K562 (cell line): ENCODE results near the gene SIDT2. TPM values are rescaled to one million over a fixed set of nuclear protein-coding genes. Genes with fewer than 3 reads are reported as not detected.

ENCODE experiments used
- ATF3 ChIP-seq, 2 experiments: fragments of 450-650 bp in 1 of 2; sonication (generic) in 1 of 2; formaldehyde crosslinking in 1 of 2; IDR thresholded peaks in 1 of 2; conservative IDR thresholded peaks in 1 of 2; 2 replicates each; pipeline versions ENCODE4 v1.6.1 to v1.8.1; 2016 to 2023; ENCODE audit warnings: mild to moderate bottlenecking in 2 of 2, moderate library complexity in 2 of 2, inconsistent platforms in 1 of 2, missing genetic modification reagents in 1 of 2
- BCOR ChIP-seq: fragments of 450-650 bp; IDR thresholded peaks from 2 replicates; pipeline ENCODE4 v1.6.1; 2016
- E2F6 ChIP-seq, 2 experiments: IDR thresholded peaks; 2 replicates each; pipeline ENCODE4 v1.6.1; 2011; ENCODE audit warnings: borderline replicate concordance in 1 of 2, control low read depth in 1 of 2, low read depth in 1 of 2, low read length in 1 of 2, mild to moderate bottlenecking in 1 of 2, mixed read lengths in 1 of 2, moderate library complexity in 1 of 2; ENCODE audit not compliant: insufficient read depth in 1 of 2, insufficient read length in 1 of 2, poor library complexity in 1 of 2, severe bottlenecking in 1 of 2; ENCODE audit errors: extremely low read depth in 1 of 2
- JUND ChIP-seq, 2 experiments: IDR thresholded peaks; 2 replicates in 1 of 2; 3 replicates in 1 of 2; pipeline ENCODE4 v1.6.1; 2011; ENCODE audit warnings: borderline replicate concordance in 2 of 2, low read depth in 2 of 2, low read length in 2 of 2, improper control_type of control experiment in 1 of 2, missing biosample characterization in 1 of 2, missing genetic modification characterization in 1 of 2, missing genetic modification reagents in 1 of 2
- MYNN ChIP-seq, 2 experiments: sonication (generic); formaldehyde crosslinking in 1 of 2; IDR thresholded peaks; 2 replicates each; pipeline versions ENCODE4 v1.5.0 to v1.6.1; 2016 to 2020; ENCODE audit warnings: antibody characterized with exemption in 1 of 2, missing genetic modification reagents in 1 of 2
- PCBP1 ChIP-seq: fragments of 200-400 bp; formaldehyde crosslinking; IDR thresholded peaks from 2 replicates; pipeline ENCODE4 v1.6.1; 2018; ENCODE audit warnings: mild to moderate bottlenecking, low read depth, low read length; ENCODE audit not compliant: poor library complexity, severe bottlenecking
- PHF21A ChIP-seq: fragments of 450-650 bp; IDR thresholded peaks from 2 replicates; pipeline ENCODE4 v1.6.1; 2017; ENCODE audit warnings: low read depth, borderline replicate concordance
- POLR2A ChIP-seq: fragments of 450-650 bp; conservative IDR thresholded peaks from 2 replicates; pipeline ENCODE4 v1.6.1; 2016
- RBM15 ChIP-seq: fragments of 200-400 bp; formaldehyde crosslinking; IDR thresholded peaks from 2 replicates; pipeline ENCODE4 v1.6.1; 2018; ENCODE audit warnings: mild to moderate bottlenecking, low read length, moderate library complexity; ENCODE audit not compliant: insufficient read depth
- RBM25 ChIP-seq: fragments of 200-400 bp; formaldehyde crosslinking; IDR thresholded peaks from 2 replicates; pipeline ENCODE4 v1.6.1; 2018; ENCODE audit warnings: low read length, low read depth, moderate library complexity; ENCODE audit not compliant: severe bottlenecking
- RCOR1 ChIP-seq, 2 experiments: IDR thresholded peaks; 2 replicates each; pipeline ENCODE4 v1.6.1; 2012; ENCODE audit warnings: low read depth in 2 of 2, low read length in 2 of 2, borderline replicate concordance in 1 of 2, improper control_type of control experiment in 1 of 2
- RHOXF2B ChIP-seq: fragments of 250-450 bp; sonication (Bioruptor Pico); conservative IDR thresholded peaks from 2 replicates; pipeline ENCODE4 v1.5.1; 2021
- TBL1XR1 ChIP-seq, 2 experiments: IDR thresholded peaks; 2 replicates each; pipeline ENCODE4 v1.6.1; 2012; ENCODE audit warnings: improper control_type of control experiment in 2 of 2, low read length in 2 of 2, mild to moderate bottlenecking in 1 of 2
- TBP ChIP-seq: optimal IDR thresholded peaks from 2 replicates; pipeline ENCODE3; 2011; ENCODE audit warnings: low read depth, low read length, improper control_type of control experiment
- ZBTB1 ChIP-seq: sonication (generic); formaldehyde crosslinking; IDR thresholded peaks from 2 replicates; pipeline ENCODE4 v1.8.1; 2023; ENCODE audit warnings: missing genetic modification reagents, low read depth, mild to moderate bottlenecking, borderline replicate concordance
- ZNF12 ChIP-seq: sonication (generic); formaldehyde crosslinking; IDR thresholded peaks from 2 replicates; pipeline ENCODE4 v1.4.0; 2020; ENCODE audit warnings: mild to moderate bottlenecking, missing genetic modification reagents
- ZNF134 ChIP-seq: fragments of 250-450 bp; sonication (Bioruptor Pico); conservative IDR thresholded peaks from 2 replicates; pipeline ENCODE4 v1.4.0; 2020
- ZNF212 ChIP-seq: fragments of 450-650 bp; formaldehyde crosslinking; IDR thresholded peaks from 2 replicates; pipeline ENCODE4 v1.4.0; 2020; ENCODE audit warnings: mild to moderate bottlenecking
- ZNF311 ChIP-seq: fragments of 250-450 bp; sonication (Bioruptor Pico); IDR thresholded peaks from 2 replicates; pipeline ENCODE4 v1.4.0; 2020; ENCODE audit warnings: mild to moderate bottlenecking, moderate library complexity
- ZNF764 ChIP-seq: fragments of 250-450 bp; sonication (Bioruptor Pico); IDR thresholded peaks from 2 replicates; pipeline ENCODE4 v1.4.0; 2020; ENCODE audit warnings: low read depth, mild to moderate bottlenecking, moderate library complexity
- polyA plus RNA-seq, 8 experiments: library from polyadenylated mRNA; depleted of rRNA in 4 of 8; stranded (reverse) in 5 of 8; unstranded in 3 of 8; fragments of >200 nt; fragmentation: Nextera tagmentation in 2 of 8; fragmentation: Illumina TruSeq in 1 of 8; extraction: Ambion mirVana in 2 of 8; extraction: Trizol in 1 of 8; gene quantifications; 2 replicates each; pipeline versions ENCODE4 v1.2.1 to v1.2.3, GENCODE V29; 2011 to 2014; ENCODE audit warnings: inconsistent platforms in 1 of 8, missing spikeins in 1 of 8
- total RNA-seq, 7 experiments: library from RNA; depleted of rRNA in 6 of 7; stranded (reverse); fragments of >200 nt in 6 of 7; fragmentation: Illumina TruSeq in 2 of 7; extraction: Trizol in 2 of 7; gene quantifications; 2 replicates each; pipeline versions ENCODE4 v1.2.1 to v1.2.3, GENCODE V29; 2011 to 2021; ENCODE audit warnings: low replicate concordance in 1 of 7
- TF ChIP-seq, protein P1 (sequence below): fragments of 250-450 bp; sonication (Bioruptor Pico); IDR thresholded peaks from 2 replicates; pipeline ENCODE4 v1.8.0; 2021; ENCODE audit warnings: borderline replicate concordance, mild to moderate bottlenecking, moderate library complexity; ENCODE audit not compliant: poor library complexity, severe bottlenecking
- TF ChIP-seq, protein P2 (sequence below), 2 experiments: fragments of 450-650 bp; IDR thresholded peaks; 2 replicates each; pipeline ENCODE4 v1.6.1; 2016

The SIDT2 gene
- total and polyA plus RNA-seq, 9 of the 15 experiments (the other 6 are each of a cell fraction or from before 2014, with no cell fraction given): 2.4 to 20.2 (median 6.5) TPM

- TF ChIP-seq E2F6 (IDR thresholded peaks at IDR 0.05; ENCODE audit: borderline replicate concordance in 1 of 2, extremely low read depth in 1 of 2, insufficient read depth in 1 of 2, insufficient read length in 1 of 2, low read depth in 1 of 2, low read length in 1 of 2, poor library complexity in 1 of 2, severe bottlenecking in 1 of 2) (no peak), POLR2A (peak; percentile 65; the same call in 1 of the 2 replicates), RCOR1 (IDR thresholded peaks at IDR 0.05; ENCODE audit: borderline replicate concordance in 1 of 2, low read depth in 2 of 2, low read length in 2 of 2) (peak in 1 of 2 experiments; percentile 75; a peak in 1 of 4 replicates), ZNF212 (CRISPR knock-in tag) (no peak), PHF21A (no peak), ZNF764 (CRISPR knock-in tag) (no peak), RBM25 (peak; percentile 8), ZNF134 (CRISPR knock-in tag) (no peak), ZNF311 (CRISPR knock-in tag) (no peak), BCOR (0 out of 2 replicates have a peak, but pooled peaks have one; percentile 20), ZBTB1 (CRISPR knock-in tag) (no peak), JUND (IDR thresholded peaks at IDR 0.05; ENCODE audit: borderline replicate concordance, low read depth, low read length) (0 out of 2 replicates have a peak, but pooled peaks have one; percentile 11), JUND (tag; IDR thresholded peaks at IDR 0.05; ENCODE audit: borderline replicate concordance, low read depth, low read length) (0 out of 3 replicates have a peak, but pooled peaks have one; percentile 20), TBP (peak; percentile 2), RBM15 (no peak), RHOXF2B (no peak), MYNN (IDR thresholded peaks at IDR 0.05) (no peak; the same call in 1 of the 2 replicates), MYNN (CRISPR knock-in tag; IDR thresholded peaks at IDR 0.05) (no peak), ZNF12 (no peak), TBL1XR1 (IDR thresholded peaks at IDR 0.05; ENCODE audit: low read length in 2 of 2) (no peak), PCBP1 (no peak), ATF3 (IDR thresholded peaks at IDR 0.05) (no peak), ATF3 (CRISPR knock-in tag; conservative IDR thresholded peaks at IDR 0.05) (no peak)
- TF ChIP-seq, protein P1, sequence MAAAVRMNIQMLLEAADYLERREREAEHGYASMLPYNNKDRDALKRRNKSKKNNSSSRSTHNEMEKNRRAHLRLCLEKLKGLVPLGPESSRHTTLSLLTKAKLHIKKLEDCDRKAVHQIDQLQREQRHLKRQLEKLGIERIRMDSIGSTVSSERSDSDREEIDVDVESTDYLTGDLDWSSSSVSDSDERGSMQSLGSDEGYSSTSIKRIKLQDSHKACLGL (CRISPR knock-in tag): no peak
- TF ChIP-seq, protein P2, sequence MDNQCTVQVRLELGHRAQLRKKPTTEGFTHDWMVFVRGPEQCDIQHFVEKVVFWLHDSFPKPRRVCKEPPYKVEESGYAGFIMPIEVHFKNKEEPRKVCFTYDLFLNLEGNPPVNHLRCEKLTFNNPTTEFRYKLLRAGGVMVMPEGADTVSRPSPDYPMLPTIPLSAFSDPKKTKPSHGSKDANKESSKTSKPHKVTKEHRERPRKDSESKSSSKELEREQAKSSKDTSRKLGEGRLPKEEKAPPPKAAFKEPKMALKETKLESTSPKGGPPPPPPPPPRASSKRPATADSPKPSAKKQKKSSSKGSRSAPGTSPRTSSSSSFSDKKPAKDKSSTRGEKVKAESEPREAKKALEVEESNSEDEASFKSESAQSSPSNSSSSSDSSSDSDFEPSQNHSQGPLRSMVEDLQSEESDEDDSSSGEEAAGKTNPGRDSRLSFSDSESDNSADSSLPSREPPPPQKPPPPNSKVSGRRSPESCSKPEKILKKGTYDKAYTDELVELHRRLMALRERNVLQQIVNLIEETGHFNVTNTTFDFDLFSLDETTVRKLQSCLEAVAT (IDR thresholded peaks at IDR 0.05): no peak
Measured at GRCh38 chr11:117171404-117172061, 7.0 kb upstream of the SIDT2 start (continued).
